ENCODE data around the gene PVR. TPM values are rescaled to one million over a fixed set of nuclear protein-coding genes. Genes with fewer than 3 reads are reported as not detected.

The PVR gene
- total and polyA plus RNA-seq, 8 donors, result 9.3 to 28.8 (median 18.7) TPM

DNA sequence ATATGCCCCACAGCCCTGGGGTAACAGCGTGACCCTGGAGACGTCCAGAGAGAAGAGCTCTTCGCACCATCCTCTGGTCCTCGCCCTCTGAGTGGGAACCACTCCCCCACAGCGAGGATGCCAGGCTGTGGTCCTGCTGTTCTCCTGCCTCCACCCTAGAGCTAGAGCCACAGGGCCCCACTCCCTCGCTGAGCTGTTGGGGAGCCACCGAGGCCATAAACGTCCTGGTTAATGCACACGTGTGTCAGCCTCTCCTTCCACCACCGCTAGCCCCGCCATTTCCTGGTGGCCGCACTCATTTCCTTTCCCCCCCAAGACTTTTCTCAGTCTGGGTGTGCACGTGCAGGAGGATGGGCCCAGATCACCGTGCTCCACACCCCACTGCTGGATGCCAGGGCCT, 66.8 kb downstream of the PVR start:
- ATAC-seq, result no peak
- WGBS, 2 donors, result 81 to 91% methylated on average over 14 of the region's 14 CpGs
- Histone ChIP-seq H3K27ac (no peak overlapping the region), H3K4me1 (no peaks in the 10 kb centered on the region), H3K9me3 (no peaks in the 10 kb centered on the region), H3K27me3 (no peaks in the 10 kb centered on the region), H3K36me3 (no peaks in the 10 kb centered on the region), H3K4me3 (no peak overlapping the region)
- peak in 1 of 6 donors; percentile 46 for DNase-seq
- intact Hi-C loops (cut with DNase I), result no loop called here
- no peak for FAIRE-seq
- TF ChIP-seq, protein P1, sequence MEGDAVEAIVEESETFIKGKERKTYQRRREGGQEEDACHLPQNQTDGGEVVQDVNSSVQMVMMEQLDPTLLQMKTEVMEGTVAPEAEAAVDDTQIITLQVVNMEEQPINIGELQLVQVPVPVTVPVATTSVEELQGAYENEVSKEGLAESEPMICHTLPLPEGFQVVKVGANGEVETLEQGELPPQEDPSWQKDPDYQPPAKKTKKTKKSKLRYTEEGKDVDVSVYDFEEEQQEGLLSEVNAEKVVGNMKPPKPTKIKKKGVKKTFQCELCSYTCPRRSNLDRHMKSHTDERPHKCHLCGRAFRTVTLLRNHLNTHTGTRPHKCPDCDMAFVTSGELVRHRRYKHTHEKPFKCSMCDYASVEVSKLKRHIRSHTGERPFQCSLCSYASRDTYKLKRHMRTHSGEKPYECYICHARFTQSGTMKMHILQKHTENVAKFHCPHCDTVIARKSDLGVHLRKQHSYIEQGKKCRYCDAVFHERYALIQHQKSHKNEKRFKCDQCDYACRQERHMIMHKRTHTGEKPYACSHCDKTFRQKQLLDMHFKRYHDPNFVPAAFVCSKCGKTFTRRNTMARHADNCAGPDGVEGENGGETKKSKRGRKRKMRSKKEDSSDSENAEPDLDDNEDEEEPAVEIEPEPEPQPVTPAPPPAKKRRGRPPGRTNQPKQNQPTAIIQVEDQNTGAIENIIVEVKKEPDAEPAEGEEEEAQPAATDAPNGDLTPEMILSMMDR (IDR thresholded peaks at IDR 0.05), result no peak

DNA sequence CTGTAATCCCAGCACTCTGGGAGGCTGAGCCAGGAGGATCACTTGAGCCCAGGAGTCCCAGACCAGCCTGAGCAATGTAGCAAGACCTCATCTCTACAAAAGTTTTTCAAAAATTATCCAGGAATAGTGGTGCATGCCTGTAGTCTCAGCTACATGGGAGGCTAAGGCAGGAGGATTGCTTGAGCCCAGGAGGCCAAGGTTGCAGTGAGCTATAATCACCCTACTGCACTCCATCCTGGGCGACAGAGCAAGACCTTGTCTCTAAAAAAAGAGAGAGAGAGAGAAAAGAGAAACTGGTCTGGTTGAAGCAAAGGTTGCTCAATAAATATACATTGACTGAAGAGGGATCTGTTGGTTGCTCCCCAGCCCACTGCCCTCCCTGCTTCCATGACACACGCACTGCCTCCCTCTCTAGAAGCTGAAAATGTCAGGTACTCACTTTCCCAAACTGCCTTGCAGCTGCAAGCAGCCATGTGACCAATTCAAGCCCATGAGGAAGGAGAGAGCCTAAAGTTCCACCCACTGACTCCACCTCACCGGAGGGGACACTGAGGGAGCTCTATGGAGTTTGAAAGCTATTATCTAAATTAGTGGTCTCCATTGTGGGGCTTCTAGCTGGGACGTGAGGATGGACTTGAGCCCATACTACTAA, 69.3 kb downstream of the PVR start:
- no peaks in the 10 kb centered on the region for H3K9me3 ChIP-seq
- no peak for FAIRE-seq
- peaks cover 4 to 9% (median 5%) of the 10 kb centered on the region in 3 donors for H3K4me1 ChIP-seq
- no peak overlapping the region for H3K4me3 ChIP-seq
- no peak overlapping the region for H3K27ac ChIP-seq
- no peak for DNase-seq
- TF ChIP-seq, protein P1 (IDR thresholded peaks at IDR 0.05), result no peak
- H3K36me3 ChIP-seq, result no peaks in the 10 kb centered on the region
- intact Hi-C loops (cut with DNase I), result no loop called here
- no peaks in the 10 kb centered on the region for H3K27me3 ChIP-seq
- peak in 3 of 4 donors; percentile 11 to 68 (median 64) for ATAC-seq
- WGBS, 2 donors, result 65 to 67% methylated on average over 4 of the region's 4 CpGs

Small RNA genes lying within 50 kb of the gene (microRNA-seq; reads per million reads assigned to microRNA genes)
- gene MIR4531, result 0 reads per million in 2 donors

Other genes with a start within 250 kb of the PVR start
- 1 to 10 TPM in 4 of 6 donors, under 1 TPM in 2; 0.67 to 3.2 (median 1.2) TPM for gene ZNF285, start 242.3 kb upstream of the PVR start, total RNA-seq
- 1 to 10 TPM in 1 of 2 donors, under 1 TPM in 1; 0.80 to 1.9 TPM for gene ZNF285, start 242.3 kb upstream of the PVR start, polyA plus RNA-seq
- gene ZNF229, start 195.4 kb upstream of the PVR start, total RNA-seq, result 1 to 10 TPM; 1.6 to 5.4 (median 3.2) TPM
- gene ZNF229, start 195.4 kb upstream of the PVR start, polyA plus RNA-seq, result 1 to 10 TPM; 1.0 to 1.8 TPM
- 1 to 10 TPM; 2.6 to 5.8 (median 3.6) TPM for gene ZNF180, start 143.4 kb upstream of the PVR start, total RNA-seq
- 1 to 10 TPM; 2.9 to 4.3 TPM for gene ZNF180, start 143.4 kb upstream of the PVR start, polyA plus RNA-seq
- gene CEACAM20, start 114.2 kb upstream of the PVR start, total RNA-seq, result not detected
- gene CEACAM20, start 114.2 kb upstream of the PVR start, polyA plus RNA-seq, result not detected
- gene IGSF23, start 30.3 kb upstream of the PVR start, total RNA-seq, result 1 to 10 TPM in 4 of 6 donors, under 1 TPM in 2; 0.43 to 1.3 (median 1.3) TPM
- gene IGSF23, start 30.3 kb upstream of the PVR start, polyA plus RNA-seq, result 1 to 10 TPM; 1.1 TPM
- 1 to 10 TPM; 2.4 to 6.4 (median 4.0) TPM for gene CEACAM19, start 27.6 kb downstream of the PVR start, total RNA-seq
- gene CEACAM19, start 27.6 kb downstream of the PVR start, polyA plus RNA-seq, result 10 to 100 TPM; 20.6 to 27.7 TPM
- gene CEACAM16, start 55.2 kb downstream of the PVR start, total RNA-seq, result 1 to 10 TPM in 1 of 6 donors, under 1 TPM in 3, not detected in 2; 0.16 to 1.0 (median 0.31) TPM
- gene CEACAM16, start 55.2 kb downstream of the PVR start, polyA plus RNA-seq, result under 1 TPM in 1 of 2 donors, not detected in 1; 0.57 TPM
- gene BCL3, start 104.8 kb downstream of the PVR start, total RNA-seq, result 10 to 100 TPM; 13.9 to 50.3 (median 30.0) TPM
- 100 to 1,000 TPM in 1 of 2 donors, 10 to 100 TPM in 1; 79.9 to 113 TPM for gene BCL3, start 104.8 kb downstream of the PVR start, polyA plus RNA-seq
- gene CBLC, start 134.0 kb downstream of the PVR start, total RNA-seq, result 10 to 100 TPM; 10.1 to 14.8 (median 12.1) TPM
- 10 to 100 TPM; 16.5 to 29.7 TPM for gene CBLC, start 134.0 kb downstream of the PVR start, polyA plus RNA-seq
- 10 to 100 TPM; 28.8 to 74.5 (median 40.5) TPM for gene BCAM, start 165.2 kb downstream of the PVR start, total RNA-seq
- 100 to 1,000 TPM in 1 of 2 donors, 10 to 100 TPM in 1; 99.5 to 140 TPM for gene BCAM, start 165.2 kb downstream of the PVR start, polyA plus RNA-seq
- 100 to 1,000 TPM in 1 of 6 donors, 10 to 100 TPM in 5; 26.7 to 101 (median 40.2) TPM for gene NECTIN2, start 202.4 kb downstream of the PVR start, total RNA-seq
- gene NECTIN2, start 202.4 kb downstream of the PVR start, polyA plus RNA-seq, result 100 to 1,000 TPM in 1 of 2 donors, 10 to 100 TPM in 1; 93.6 to 101 TPM
- gene TOMM40, start 247.3 kb downstream of the PVR start, total RNA-seq, result 10 to 100 TPM; 12.8 to 28.8 (median 17.4) TPM
- gene TOMM40, start 247.3 kb downstream of the PVR start, polyA plus RNA-seq, result 10 to 100 TPM; 17.4 to 18.3 TPM